NT2/D1 (cell line): ENCODE results near the gene PIEZO1.

Experiments used
- YY1 ChIP-seq: IDR thresholded peaks from 2 replicates; pipeline ENCODE4 v1.6.1; 2011; ENCODE audit not compliant: insufficient read length, insufficient read depth
- ZNF274 ChIP-seq: IDR thresholded peaks from 2 replicates; pipeline ENCODE4 v1.6.1; 2011; ENCODE audit warnings: mild to moderate bottlenecking, low read depth, low read length

DNA sequence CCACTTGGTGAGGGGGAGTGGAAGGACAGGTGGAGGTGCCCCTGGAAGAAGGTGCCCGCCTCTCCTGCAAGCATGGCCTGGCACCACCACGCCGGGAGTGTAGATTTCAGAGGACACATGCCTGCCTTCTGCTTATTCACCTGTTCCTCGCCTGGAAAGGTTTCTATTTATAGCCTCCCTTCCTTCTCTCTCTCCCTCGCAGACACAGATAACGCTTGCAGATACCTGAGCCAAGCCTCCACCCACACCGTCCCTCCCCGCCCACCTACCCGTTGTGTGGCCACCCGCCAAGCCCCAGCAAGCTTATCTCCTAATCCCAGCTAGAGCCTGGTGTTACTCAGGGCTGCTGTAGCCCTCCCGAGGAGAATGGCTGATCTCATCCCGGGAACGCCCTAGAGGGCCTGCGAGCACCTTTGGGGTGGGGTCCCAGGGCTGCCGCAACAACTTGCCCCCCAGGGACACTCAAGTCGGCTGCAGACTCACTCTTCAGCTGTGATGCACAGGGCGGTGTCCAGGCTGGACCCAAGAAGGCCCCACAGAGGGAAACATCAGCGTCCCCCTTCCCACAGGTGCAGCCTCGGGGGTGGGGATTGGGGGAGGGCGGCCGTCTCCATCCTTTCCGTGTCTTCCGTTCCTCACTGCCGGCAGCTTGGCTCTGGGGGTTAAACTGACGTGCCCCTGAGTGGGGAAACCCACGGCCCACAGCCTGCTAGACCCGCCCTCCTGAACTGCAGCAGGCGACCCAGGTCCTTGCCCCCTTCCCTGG is 96.8 kb downstream of the PIEZO1 start:
- TF ChIP-seq YY1 (no peak), ZNF274 (no peak)
